ENCODE data around the gene CEP70.
"Not testable (repeated sequence)": the region's sequence is repeated elsewhere in the genome, so short reads cannot be mapped to it uniquely, and the experiment has no call there.

CEP70 gene

GRCh38 chr3:138497021-138497420 is 97.0 kb downstream of the CEP70 start:
- Histone ChIP-seq H3K27me3 (ENCODE audit: control insufficient read depth, insufficient read depth, low read length) (no peaks in the 10 kb centered on the region), H3K4me3 (ENCODE audit: low read depth, low read length) (no peak overlapping the region), H3K9me3 (ENCODE audit: control insufficient read depth, insufficient read depth, low read length) (no peaks in the 10 kb centered on the region), H3K9ac (ENCODE audit: low read depth, low read length) (no peak overlapping the region), H3K36me3 (ENCODE audit: control insufficient read depth, insufficient read depth, low read length) (no peaks in the 10 kb centered on the region), H3K4me1 (ENCODE audit: control insufficient read depth, insufficient read depth, low read length) (no peaks in the 10 kb centered on the region)

- H3K36me3 ChIP-seq (ENCODE audit: control insufficient read depth, insufficient read depth, low read length) = no peaks in the 10 kb centered on the region
- no peaks in the 10 kb centered on the region for H3K9me3 ChIP-seq (ENCODE audit: control insufficient read depth, insufficient read depth, low read length)
- no peak overlapping the region for H3K4me3 ChIP-seq (ENCODE audit: low read depth, low read length)
- H3K4me1 ChIP-seq (ENCODE audit: control insufficient read depth, insufficient read depth, low read length) = no peaks in the 10 kb centered on the region
- H3K27me3 ChIP-seq (ENCODE audit: control insufficient read depth, insufficient read depth, low read length) = no peaks in the 10 kb centered on the region
- H3K9ac ChIP-seq (ENCODE audit: low read depth, low read length) = no peak overlapping the region
Measured at GRCh38 chr3:138496436-138496835, 97.6 kb downstream of the CEP70 start.

- H3K36me3 ChIP-seq (ENCODE audit: control insufficient read depth, insufficient read depth, low read length) = not testable (repeated sequence)
Measured at GRCh38 chr3:138495638-138496037, 98.4 kb downstream of the CEP70 start.

GRCh38 chr3:138494607-138494929 is 99.5 kb downstream of the CEP70 start:
- H3K9me3 ChIP-seq (ENCODE audit: control insufficient read depth, insufficient read depth, low read length) = no peaks in the 10 kb centered on the region
- H3K4me1 ChIP-seq (ENCODE audit: control insufficient read depth, insufficient read depth, low read length) = no peaks in the 10 kb centered on the region
- H3K36me3 ChIP-seq (ENCODE audit: control insufficient read depth, insufficient read depth, low read length) = no peaks in the 10 kb centered on the region
- H3K9ac ChIP-seq (ENCODE audit: low read depth, low read length) = no peak overlapping the region
- H3K4me3 ChIP-seq (ENCODE audit: low read depth, low read length) = no peak overlapping the region
- no peaks in the 10 kb centered on the region for H3K27me3 ChIP-seq (ENCODE audit: control insufficient read depth, insufficient read depth, low read length)

More at GRCh38 chr3:138495638-138496037, 98.4 kb downstream of the CEP70 start:
- not testable (repeated sequence) for H3K9me3 ChIP-seq (ENCODE audit: control insufficient read depth, insufficient read depth, low read length); H3K4me3 ChIP-seq (ENCODE audit: low read depth, low read length); H3K9ac ChIP-seq (ENCODE audit: low read depth, low read length); H3K27me3 ChIP-seq (ENCODE audit: control insufficient read depth, insufficient read depth, low read length); H3K4me1 ChIP-seq (ENCODE audit: control insufficient read depth, insufficient read depth, low read length)

- Histone ChIP-seq H3K9me3 (ENCODE audit: control insufficient read depth, insufficient read depth, low read length) (no peaks in the 10 kb centered on the region), H3K36me3 (ENCODE audit: control insufficient read depth, insufficient read depth, low read length) (no peaks in the 10 kb centered on the region), H3K27me3 (ENCODE audit: control insufficient read depth, insufficient read depth, low read length) (no peaks in the 10 kb centered on the region), H3K4me3 (ENCODE audit: low read depth, low read length) (no peak overlapping the region), H3K4me1 (ENCODE audit: control insufficient read depth, insufficient read depth, low read length) (no peaks in the 10 kb centered on the region), H3K9ac (ENCODE audit: low read depth, low read length) (no peak overlapping the region)
Measured at GRCh38 chr3:138493804-138494606, 100.1 kb downstream of the CEP70 start.

GRCh38 chr3:138492980-138493675 is 100.9 kb downstream of the CEP70 start:
- Histone ChIP-seq H3K4me1 (ENCODE audit: control insufficient read depth, insufficient read depth, low read length) (no peaks in the 10 kb centered on the region), H3K36me3 (ENCODE audit: control insufficient read depth, insufficient read depth, low read length) (no peaks in the 10 kb centered on the region), H3K4me3 (ENCODE audit: low read depth, low read length) (no peak overlapping the region), H3K27me3 (ENCODE audit: control insufficient read depth, insufficient read depth, low read length) (no peaks in the 10 kb centered on the region), H3K9ac (ENCODE audit: low read depth, low read length) (no peak overlapping the region), H3K9me3 (ENCODE audit: control insufficient read depth, insufficient read depth, low read length) (no peaks in the 10 kb centered on the region)

- Histone ChIP-seq H3K4me1 (ENCODE audit: control insufficient read depth, insufficient read depth, low read length) (no peaks in the 10 kb centered on the region), H3K9ac (ENCODE audit: low read depth, low read length) (no peak overlapping the region), H3K36me3 (ENCODE audit: control insufficient read depth, insufficient read depth, low read length) (no peaks in the 10 kb centered on the region), H3K4me3 (ENCODE audit: low read depth, low read length) (no peak overlapping the region), H3K27me3 (ENCODE audit: control insufficient read depth, insufficient read depth, low read length) (no peaks in the 10 kb centered on the region), H3K9me3 (ENCODE audit: control insufficient read depth, insufficient read depth, low read length) (no peaks in the 10 kb centered on the region)
Measured at GRCh38 chr3:138491971-138492370, 102.1 kb downstream of the CEP70 start.

GRCh38 chr3:138486580-138486979 is 107.5 kb downstream of the CEP70 start:
- H3K4me1 ChIP-seq (ENCODE audit: control insufficient read depth, insufficient read depth, low read length); H3K36me3 ChIP-seq (ENCODE audit: control insufficient read depth, insufficient read depth, low read length); H3K27me3 ChIP-seq (ENCODE audit: control insufficient read depth, insufficient read depth, low read length); H3K4me3 ChIP-seq (ENCODE audit: low read depth, low read length); H3K9ac ChIP-seq (ENCODE audit: low read depth, low read length); H3K9me3 ChIP-seq (ENCODE audit: control insufficient read depth, insufficient read depth, low read length): not testable (repeated sequence)

GRCh38 chr3:138484672-138485071 is 109.4 kb downstream of the CEP70 start:
- not testable (repeated sequence) for H3K9ac ChIP-seq (ENCODE audit: low read depth, low read length); H3K9me3 ChIP-seq (ENCODE audit: control insufficient read depth, insufficient read depth, low read length); H3K4me1 ChIP-seq (ENCODE audit: control insufficient read depth, insufficient read depth, low read length); H3K4me3 ChIP-seq (ENCODE audit: low read depth, low read length); H3K27me3 ChIP-seq (ENCODE audit: control insufficient read depth, insufficient read depth, low read length); H3K36me3 ChIP-seq (ENCODE audit: control insufficient read depth, insufficient read depth, low read length)

GRCh38 chr3:138479438-138479863 is 114.6 kb downstream of the CEP70 start:
- no peaks in the 10 kb centered on the region for H3K36me3 ChIP-seq (ENCODE audit: control insufficient read depth, insufficient read depth, low read length)
- H3K9me3 ChIP-seq (ENCODE audit: control insufficient read depth, insufficient read depth, low read length) = no peaks in the 10 kb centered on the region
- H3K9ac ChIP-seq (ENCODE audit: low read depth, low read length) = no peak overlapping the region
- H3K27me3 ChIP-seq (ENCODE audit: control insufficient read depth, insufficient read depth, low read length) = no peaks in the 10 kb centered on the region
- no peaks in the 10 kb centered on the region for H3K4me1 ChIP-seq (ENCODE audit: control insufficient read depth, insufficient read depth, low read length)
- H3K4me3 ChIP-seq (ENCODE audit: low read depth, low read length) = no peak overlapping the region

GRCh38 chr3:138477801-138478200 is 116.3 kb downstream of the CEP70 start:
- Histone ChIP-seq H3K9ac (ENCODE audit: low read depth, low read length) (no peak overlapping the region), H3K4me1 (ENCODE audit: control insufficient read depth, insufficient read depth, low read length) (no peaks in the 10 kb centered on the region), H3K27me3 (ENCODE audit: control insufficient read depth, insufficient read depth, low read length) (no peaks in the 10 kb centered on the region), H3K9me3 (ENCODE audit: control insufficient read depth, insufficient read depth, low read length) (no peaks in the 10 kb centered on the region), H3K36me3 (ENCODE audit: control insufficient read depth, insufficient read depth, low read length) (no peaks in the 10 kb centered on the region), H3K4me3 (ENCODE audit: low read depth, low read length) (no peak overlapping the region)

- no peak overlapping the region for H3K4me3 ChIP-seq (ENCODE audit: low read depth, low read length)
- no peaks in the 10 kb centered on the region for H3K9me3 ChIP-seq (ENCODE audit: control insufficient read depth, insufficient read depth, low read length)
- no peaks in the 10 kb centered on the region for H3K27me3 ChIP-seq (ENCODE audit: control insufficient read depth, insufficient read depth, low read length)
- no peak overlapping the region for H3K9ac ChIP-seq (ENCODE audit: low read depth, low read length)
- no peaks in the 10 kb centered on the region for H3K4me1 ChIP-seq (ENCODE audit: control insufficient read depth, insufficient read depth, low read length)
- no peaks in the 10 kb centered on the region for H3K36me3 ChIP-seq (ENCODE audit: control insufficient read depth, insufficient read depth, low read length)
Measured at GRCh38 chr3:138477120-138477519, 116.9 kb downstream of the CEP70 start.

All from iPS-15b (cell line).